ENCODE data around the gene WDR54.
A peak's percentile ranks its signal among the peaks of the same experiment; 100 is the strongest.

GRCh38 chr2:74441690-74442482 is 20.4 kb downstream of the WDR54 start, which contains the start of gene RTKN:
- TF ChIP-seq CTCF (IDR thresholded peaks at IDR 0.05), result peak in 3 of 6 experiments; percentile 24 to 48 (median 40)
- peak; percentile 83 to 94 for TF ChIP-seq POLR2A (IDR thresholded peaks at IDR 0.05)
